Lung (tissue), 12 donors: Measurements from ENCODE around the gene PRRG4. TPM values are rescaled to one million over a fixed set of nuclear protein-coding genes. Genes with fewer than 3 reads are reported as not detected.

ENCODE experiments used
- ATAC-seq: fragments of 200-7000 bp; cut with Tn5 transposase; one replicate; pipeline ENCODE4 v1.9.1; 2020; ENCODE audit warnings: moderate number of reproducible peaks; ENCODE audit not compliant: insufficient read depth, low FRiP score
- DNase-seq, 3 donors: peaks; one replicate each; pipeline ENCODE4 v3.0.0-alpha.2; 2013 to 2017
- H3K27ac ChIP-seq, 2 donors: one replicate each; pipeline ENCODE4 v1.5.1; 2013; ENCODE audit warnings: mild to moderate bottlenecking in 2 of 2, moderate library complexity in 2 of 2, control low read depth in 1 of 2, inconsistent platforms in 1 of 2, low read depth in 1 of 2, low read length in 1 of 2
- H3K27me3 ChIP-seq, 3 donors: one replicate each; pipeline ENCODE4 v1.5.1; 2013; ENCODE audit warnings: low read length in 2 of 3; ENCODE audit not compliant: control insufficient read depth in 3 of 3, insufficient read depth in 3 of 3
- H3K36me3 ChIP-seq, 4 donors: one replicate each; pipeline ENCODE4 v1.5.1; 2013; ENCODE audit warnings: low read length in 4 of 4, mild to moderate bottlenecking in 1 of 4, moderate library complexity in 1 of 4; ENCODE audit not compliant: control insufficient read depth in 4 of 4, insufficient read depth in 4 of 4
- H3K4me1 ChIP-seq, 5 donors: one replicate each; pipeline ENCODE4 v1.5.1; 2013; ENCODE audit warnings: low read length in 5 of 5, mild to moderate bottlenecking in 2 of 5, moderate library complexity in 1 of 5; ENCODE audit not compliant: control insufficient read depth in 5 of 5, insufficient read depth in 5 of 5
- H3K4me3 ChIP-seq: one replicate; pipeline ENCODE4 v1.5.1; 2013; ENCODE audit warnings: mild to moderate bottlenecking, control low read depth, moderate library complexity
- H3K9ac ChIP-seq, 2 donors: one replicate each; pipeline ENCODE4 v1.5.1; 2013; ENCODE audit warnings: low read length in 2 of 2, control low read depth in 1 of 2; ENCODE audit not compliant: insufficient read depth in 1 of 2
- H3K9me3 ChIP-seq, 4 donors: one replicate each; pipeline ENCODE4 v1.5.1; 2013; ENCODE audit warnings: low read length in 3 of 4, mild to moderate bottlenecking in 1 of 4, moderate library complexity in 1 of 4; ENCODE audit not compliant: control insufficient read depth in 4 of 4, insufficient read depth in 3 of 4
- WGBS, 2 donors: extraction: QIAGEN DNeasy Blood & Tissue Kit; methylation state at CpG; one replicate each; pipeline ENCODE4 v1.1.7; 2013; 5-methylcytosine and 5-hydroxymethylcytosine counted together
- polyA plus RNA-seq, 2 donors: library from polyadenylated mRNA; stranded (reverse); fragments of 200-250 nt; gene quantifications; one replicate each; pipeline ENCODE4 v1.2.1, GENCODE V29; 2013
- total RNA-seq, 2 donors: library from RNA; depleted of rRNA in 1 of 2; stranded (reverse); fragments of >200 nt in 1 of 2; gene quantifications; one replicate each; pipeline ENCODE4 v1.2.1, GENCODE V29; 2014 to 2021
- TF ChIP-seq, protein P1 (sequence below): IDR thresholded peaks from 2 replicates; pipeline ENCODE4 v1.5.1; 2012; ENCODE audit warnings: mild to moderate bottlenecking; ENCODE audit errors: control extremely low read depth, extremely low read depth
- donor health status: control.
- donor health status: control.
- donor health status: Bipolar disorder and iron deficiency.
- donor health status: healthy.
- donor health status: DM: yes; HTN: yes; CAD: no.

The PRRG4 gene
- total and polyA plus RNA-seq, 4 donors, result 4.7 to 9.7 (median 6.1) TPM

DNA sequence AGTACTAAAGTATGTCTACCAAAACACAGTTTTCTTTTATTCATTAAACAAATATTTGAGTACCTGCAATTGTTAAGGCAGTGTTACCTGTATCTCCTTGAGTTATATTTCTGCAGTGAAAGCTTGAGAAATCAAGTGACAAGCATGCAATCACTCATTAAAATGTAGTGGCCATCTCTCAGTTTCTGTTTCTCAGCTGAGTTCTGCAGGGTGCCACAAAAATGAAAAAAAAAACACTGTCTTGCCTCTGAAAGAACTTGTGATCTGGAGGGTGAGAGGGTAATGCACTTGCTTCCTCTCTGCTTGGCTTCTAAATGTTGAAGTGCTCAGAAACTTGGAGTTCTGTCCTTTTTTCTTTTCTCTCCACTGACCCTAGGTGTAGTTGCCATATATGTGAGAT is 69.7 kb downstream of the PRRG4 start:
- Histone ChIP-seq H3K27me3 (no peaks in the 10 kb centered on the region), H3K9ac (no peak overlapping the region), H3K4me3 (no peak overlapping the region), H3K36me3 (peaks cover 0 to 5% (median 0%) of the 10 kb centered on the region in 4 donors), H3K9me3 (no peaks in the 10 kb centered on the region), H3K27ac (no peak overlapping the region), H3K4me1 (peaks cover 0 to 15% (median 4%) of the 10 kb centered on the region in 5 donors)
- TF ChIP-seq, protein P1, sequence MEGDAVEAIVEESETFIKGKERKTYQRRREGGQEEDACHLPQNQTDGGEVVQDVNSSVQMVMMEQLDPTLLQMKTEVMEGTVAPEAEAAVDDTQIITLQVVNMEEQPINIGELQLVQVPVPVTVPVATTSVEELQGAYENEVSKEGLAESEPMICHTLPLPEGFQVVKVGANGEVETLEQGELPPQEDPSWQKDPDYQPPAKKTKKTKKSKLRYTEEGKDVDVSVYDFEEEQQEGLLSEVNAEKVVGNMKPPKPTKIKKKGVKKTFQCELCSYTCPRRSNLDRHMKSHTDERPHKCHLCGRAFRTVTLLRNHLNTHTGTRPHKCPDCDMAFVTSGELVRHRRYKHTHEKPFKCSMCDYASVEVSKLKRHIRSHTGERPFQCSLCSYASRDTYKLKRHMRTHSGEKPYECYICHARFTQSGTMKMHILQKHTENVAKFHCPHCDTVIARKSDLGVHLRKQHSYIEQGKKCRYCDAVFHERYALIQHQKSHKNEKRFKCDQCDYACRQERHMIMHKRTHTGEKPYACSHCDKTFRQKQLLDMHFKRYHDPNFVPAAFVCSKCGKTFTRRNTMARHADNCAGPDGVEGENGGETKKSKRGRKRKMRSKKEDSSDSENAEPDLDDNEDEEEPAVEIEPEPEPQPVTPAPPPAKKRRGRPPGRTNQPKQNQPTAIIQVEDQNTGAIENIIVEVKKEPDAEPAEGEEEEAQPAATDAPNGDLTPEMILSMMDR, result no peak
- DNase-seq (no peak), ATAC-seq (no peak)

DNA sequence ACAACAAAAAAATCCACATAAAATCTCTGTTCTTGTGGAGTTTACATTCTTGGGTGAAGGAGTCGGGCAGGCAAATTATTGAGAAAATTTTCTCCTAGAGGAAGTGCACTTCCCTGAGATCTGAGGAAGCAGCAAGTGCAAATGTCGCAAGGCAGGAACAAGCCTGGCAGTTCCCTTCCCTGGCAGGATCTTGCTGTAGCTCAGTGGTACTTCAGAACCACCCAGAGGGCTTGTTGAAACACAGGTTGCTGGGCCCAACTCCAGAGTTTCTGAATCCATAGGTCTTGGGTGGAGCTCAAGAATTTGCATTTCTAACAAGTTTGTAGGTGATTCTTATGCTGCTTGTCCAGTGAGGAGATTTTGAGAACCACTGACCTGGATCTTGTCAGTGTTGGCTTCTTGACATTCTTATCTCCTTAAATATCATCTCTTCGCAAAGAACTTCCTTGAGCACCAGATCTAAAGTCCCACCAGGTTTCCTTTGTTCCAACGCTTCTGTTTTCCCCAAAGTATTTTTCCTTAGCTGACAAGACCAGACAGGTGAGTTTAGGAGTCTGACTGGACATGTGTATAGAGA is 72.5 kb downstream of the PRRG4 start:
- no peak overlapping the region for H3K9ac ChIP-seq
- no peak overlapping the region for H3K27ac ChIP-seq
- DNase-seq, result no peak
- WGBS, 2 donors, result 49 to 54% methylated on average over 4 of the region's 4 CpGs
- no peaks in the 10 kb centered on the region for H3K9me3 ChIP-seq
- no peaks in the 10 kb centered on the region for H3K27me3 ChIP-seq
- H3K36me3 ChIP-seq, result peaks cover 0 to 5% (median 0%) of the 10 kb centered on the region in 4 donors
- H3K4me3 ChIP-seq, result no peak overlapping the region
- TF ChIP-seq, protein P1, result no peak
- peak; percentile 30 for ATAC-seq
- peaks cover 0 to 10% (median 6%) of the 10 kb centered on the region in 5 donors for H3K4me1 ChIP-seq

DNA sequence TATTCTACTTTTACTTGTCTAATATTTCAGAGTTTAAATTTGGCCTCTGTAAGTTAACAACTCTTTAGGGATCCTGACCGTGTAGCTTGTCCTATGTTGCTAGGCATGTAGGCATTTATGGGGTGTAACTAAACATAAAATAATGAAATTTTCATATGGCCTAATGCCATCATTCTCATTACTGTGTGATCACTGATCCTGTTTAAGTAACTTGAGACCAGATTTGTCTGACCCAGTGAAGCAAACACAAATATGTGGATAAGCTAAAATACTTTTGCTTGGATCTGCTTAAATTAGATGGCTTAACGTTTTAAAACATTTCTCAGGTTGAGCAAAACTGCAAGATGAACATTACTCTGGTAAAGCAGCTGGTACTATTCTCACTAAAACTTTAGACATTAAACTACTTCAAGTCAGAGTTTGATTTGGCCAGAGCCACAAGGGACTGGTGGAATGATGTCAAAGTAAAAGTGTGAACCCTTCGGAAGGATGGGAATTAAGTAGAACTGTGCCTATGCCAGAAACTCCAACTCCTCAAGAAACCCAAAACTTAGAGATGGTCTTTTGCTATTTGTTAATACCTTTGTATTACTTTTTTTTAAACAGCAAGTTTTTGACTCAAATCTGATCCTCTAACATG is 75.4 kb downstream of the PRRG4 start:
- TF ChIP-seq, protein P1, result no peak
- peak in 2 of 3 donors; percentile 64 to 67 for DNase-seq
- Histone ChIP-seq H3K9me3 (no peaks in the 10 kb centered on the region), H3K4me1 (peaks cover 0 to 10% (median 6%) of the 10 kb centered on the region in 5 donors), H3K9ac (peak overlapping the region in 1 of 2 donors; percentile 32), H3K4me3 (no peak overlapping the region), H3K27ac (no peak overlapping the region), H3K36me3 (no peaks in the 10 kb centered on the region), H3K27me3 (no peaks in the 10 kb centered on the region)
- ATAC-seq, result no peak
- WGBS, 2 donors, result 62 to 76% methylated on average over 3 of the region's 3 CpGs

Other genes with a start within 250 kb of the PRRG4 start
- 100 to 1,000 TPM; 168 to 196 TPM for gene EIF3M, start 246.1 kb upstream of the PRRG4 start, total RNA-seq
- gene EIF3M, start 246.1 kb upstream of the PRRG4 start, polyA plus RNA-seq, result 100 to 1,000 TPM; 220 to 247 TPM
- gene CCDC73, start 35.3 kb upstream of the PRRG4 start, total RNA-seq, result under 1 TPM; 0.09 to 0.17 TPM
- under 1 TPM; 0.03 to 0.10 TPM for gene CCDC73, start 35.3 kb upstream of the PRRG4 start, polyA plus RNA-seq
- 10 to 100 TPM; 17.4 to 59.9 TPM for gene QSER1, start 62.9 kb downstream of the PRRG4 start, total RNA-seq
- gene QSER1, start 62.9 kb downstream of the PRRG4 start, polyA plus RNA-seq, result 1 to 10 TPM; 3.5 to 3.8 TPM
- gene DEPDC7, start 186.0 kb downstream of the PRRG4 start, total RNA-seq, result 1 to 10 TPM in 1 of 2 donors, under 1 TPM in 1; 0.77 to 6.1 TPM
- 1 to 10 TPM in 1 of 2 donors, under 1 TPM in 1; 0.45 to 1.1 TPM for gene DEPDC7, start 186.0 kb downstream of the PRRG4 start, polyA plus RNA-seq
- 10 to 100 TPM; 11.5 to 19.8 TPM for gene TCP11L1, start 209.6 kb downstream of the PRRG4 start, total RNA-seq
- 1 to 10 TPM; 3.1 to 5.5 TPM for gene TCP11L1, start 209.6 kb downstream of the PRRG4 start, polyA plus RNA-seq